HG02642 (cell line): ENCODE measurements around the gene CYP2R1.

ENCODE experiments used
- ATAC-seq: cut with Tn5 transposase; IDR thresholded peaks from one replicate; pipeline ENCODE4 v1.9.1; 2021; ENCODE audit warnings: mild to moderate bottlenecking; ENCODE audit not compliant: unreplicated experiment, poor library complexity

Gene CYP2R1

DNA sequence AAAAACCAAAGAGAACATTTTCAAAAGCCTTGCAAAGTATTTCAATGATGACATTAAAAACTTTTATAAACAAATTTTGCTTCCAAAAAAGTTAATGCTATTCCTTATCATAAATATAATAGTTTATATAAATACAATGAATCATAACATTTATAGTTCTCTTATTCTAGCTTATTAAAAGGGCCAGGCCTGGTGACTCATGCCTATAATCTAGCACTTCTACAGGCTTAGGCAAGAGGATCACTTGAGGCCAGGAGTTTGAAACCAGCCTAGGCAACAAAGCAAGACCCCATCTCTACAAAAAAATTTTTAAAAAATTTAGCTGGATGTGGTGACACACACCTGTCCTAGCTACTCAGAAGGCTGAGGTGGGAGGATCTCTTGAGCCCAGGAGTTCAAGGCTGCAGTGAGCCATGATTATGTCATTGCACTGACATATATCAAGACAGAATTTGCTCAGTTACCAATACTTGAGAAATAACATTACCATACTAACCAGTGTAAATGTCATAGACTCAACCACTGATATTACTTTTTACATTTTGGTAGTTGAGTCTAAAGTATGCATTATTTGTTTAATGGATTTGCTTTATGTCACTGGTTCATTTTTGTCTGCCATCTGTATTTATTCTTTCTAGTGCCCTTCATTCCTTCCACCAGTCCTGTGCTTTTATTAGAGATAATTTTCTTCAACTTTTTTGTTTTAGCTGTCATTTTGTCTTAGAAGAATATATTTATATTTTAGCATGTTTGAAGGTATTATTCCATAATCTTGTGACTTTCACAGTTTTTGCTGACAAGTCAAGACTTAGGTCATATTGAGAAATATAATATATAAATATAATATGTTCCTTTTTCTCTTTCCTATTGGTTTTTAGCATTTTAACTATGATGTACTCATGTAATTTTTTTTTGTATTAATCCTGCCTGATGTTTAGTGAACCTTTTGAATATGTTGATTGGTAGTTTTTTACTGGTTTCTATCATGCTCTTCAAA, 56.2 kb downstream of the CYP2R1 start:
- no peak for ATAC-seq
